Ishikawa (cell line): ENCODE results near the gene RETREG1.
A peak's percentile ranks its signal among the peaks of the same experiment; 100 is the strongest.

Source experiments
- CEBPB ChIP-seq: IDR thresholded peaks from 2 replicates; pipeline ENCODE4 v1.6.1; 2012
- EP300 ChIP-seq: IDR thresholded peaks from 2 replicates; pipeline ENCODE4 v1.6.1; 2012; ENCODE audit warnings: borderline replicate concordance
- NFIC ChIP-seq: IDR thresholded peaks from 2 replicates; pipeline ENCODE4 v1.6.1; 2012
- RAD21 ChIP-seq: IDR thresholded peaks from 2 replicates; pipeline ENCODE4 v1.6.1; 2012; ENCODE audit warnings: low read depth
- TAF1 ChIP-seq: IDR thresholded peaks from 2 replicates; pipeline ENCODE4 v1.6.1; 2012; ENCODE audit warnings: low read depth, mild to moderate bottlenecking
- ZBTB7A ChIP-seq: IDR thresholded peaks from 2 replicates; pipeline ENCODE4 v1.6.1; 2012; ENCODE audit warnings: low read depth

- TF ChIP-seq CEBPB (no peak), EP300 (no peak), ZBTB7A (no peak), TAF1 (no peak), RAD21 (peak; percentile 55), NFIC (no peak)
Measured at GRCh38 chr5:16456103-16456832, 160.5 kb downstream of the RETREG1 start.
